HG03565 (cell line): ENCODE results near the gene CHEK1.
"Not testable (repeated sequence)": the region's sequence is repeated elsewhere in the genome, so short reads cannot be mapped to it uniquely, and the experiment has no call there.

Experiments
- ATAC-seq: cut with Tn5 transposase; IDR thresholded peaks from one replicate; pipeline ENCODE4 v1.9.1; 2021; ENCODE audit warnings: mild to moderate bottlenecking, moderate library complexity; ENCODE audit not compliant: unreplicated experiment

The CHEK1 gene

DNA sequence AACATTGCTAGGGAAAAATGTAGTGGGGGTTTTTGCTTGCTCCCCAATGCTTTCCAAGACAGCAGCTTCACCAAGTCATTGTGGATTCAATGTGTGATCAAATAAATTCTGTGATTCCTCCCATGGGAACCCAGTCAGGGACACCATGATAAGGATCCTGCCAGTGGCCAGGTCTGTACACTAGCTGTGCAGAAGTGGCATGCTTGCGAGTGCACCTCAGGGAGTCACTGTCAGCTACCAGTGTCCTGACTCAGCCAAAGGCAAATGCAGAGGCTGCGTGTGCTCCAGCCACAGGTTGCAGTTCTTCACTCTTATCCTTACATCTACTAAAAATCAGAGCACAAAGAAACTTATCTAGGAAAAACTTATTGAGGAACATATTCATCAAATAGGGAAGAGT lies 65.0 kb downstream of the CHEK1 start:
- no peak for ATAC-seq

- no peak for ATAC-seq
Observed at GRCh38 chr11:125692887-125693286, 67.9 kb downstream of the CHEK1 start.

GRCh38 chr11:125694951-125695350 lies 70.0 kb downstream of the CHEK1 start:
- no peak for ATAC-seq

DNA sequence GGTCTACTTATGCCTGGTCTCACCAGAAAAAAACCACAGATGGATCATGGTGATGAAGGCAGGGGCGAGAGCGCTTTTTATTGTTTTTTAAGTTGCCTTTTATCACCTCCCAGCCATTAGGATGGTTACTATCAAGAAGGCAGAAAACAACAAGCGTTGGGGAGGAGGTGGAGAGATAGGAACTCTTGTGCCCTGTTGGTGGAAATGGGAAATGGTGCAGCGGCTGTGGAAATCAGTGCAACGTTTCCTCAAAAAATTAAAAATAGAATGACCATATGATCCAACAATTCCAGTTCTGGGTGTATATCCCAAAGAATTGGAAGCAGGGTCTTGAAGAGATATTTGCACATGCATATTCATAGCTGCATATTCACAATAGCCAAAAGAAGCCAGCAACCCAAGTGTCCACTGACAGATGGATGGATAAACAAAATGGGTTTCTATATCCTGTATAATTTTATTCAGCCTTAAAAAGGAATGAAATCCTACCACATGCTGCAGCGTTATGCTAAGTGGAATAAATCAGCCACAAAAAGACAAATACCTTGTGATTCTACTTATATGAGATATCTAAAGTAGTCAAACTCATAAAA lies 76.2 kb downstream of the CHEK1 start:
- ATAC-seq = no peak

DNA sequence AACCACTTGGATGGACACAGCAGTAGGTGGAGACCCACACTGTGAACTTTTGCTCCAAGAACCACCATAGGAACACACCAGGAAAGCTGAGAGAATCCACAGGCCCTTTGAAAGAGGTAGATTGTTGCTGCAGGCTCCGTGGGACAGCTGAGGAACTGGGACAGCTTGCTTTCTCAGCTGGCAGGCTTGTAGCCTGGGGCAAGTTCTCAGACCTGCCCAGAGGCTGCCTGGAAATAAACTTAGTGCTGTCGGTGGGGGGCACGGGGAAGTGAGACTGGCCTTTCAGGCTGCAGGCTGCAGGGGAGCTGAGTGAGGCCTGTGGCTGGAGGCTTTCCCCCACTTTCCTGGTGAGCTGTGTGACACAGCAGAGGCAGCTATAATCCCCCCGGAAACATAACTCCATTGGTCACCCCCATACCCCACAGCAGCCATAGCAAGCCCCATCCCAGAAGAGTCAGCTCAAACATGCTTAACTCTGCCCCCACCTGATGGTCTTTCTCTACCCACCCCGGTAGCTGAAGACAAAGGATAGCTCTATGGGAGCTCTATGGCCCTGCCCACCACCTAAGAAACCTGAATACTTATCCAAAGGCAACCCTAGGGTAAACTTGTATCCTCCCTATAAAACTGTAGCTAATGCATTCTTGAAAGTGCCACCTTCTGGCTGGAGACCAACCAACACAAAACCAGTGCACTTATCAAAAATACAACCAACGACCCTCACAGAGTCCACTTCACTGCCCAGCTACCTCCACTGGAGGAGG lies 77.1 kb downstream of the CHEK1 start:
- no peak for ATAC-seq

GRCh38 chr11:125704686-125705085 lies 79.7 kb downstream of the CHEK1 start:
- not testable (repeated sequence) for ATAC-seq

DNA sequence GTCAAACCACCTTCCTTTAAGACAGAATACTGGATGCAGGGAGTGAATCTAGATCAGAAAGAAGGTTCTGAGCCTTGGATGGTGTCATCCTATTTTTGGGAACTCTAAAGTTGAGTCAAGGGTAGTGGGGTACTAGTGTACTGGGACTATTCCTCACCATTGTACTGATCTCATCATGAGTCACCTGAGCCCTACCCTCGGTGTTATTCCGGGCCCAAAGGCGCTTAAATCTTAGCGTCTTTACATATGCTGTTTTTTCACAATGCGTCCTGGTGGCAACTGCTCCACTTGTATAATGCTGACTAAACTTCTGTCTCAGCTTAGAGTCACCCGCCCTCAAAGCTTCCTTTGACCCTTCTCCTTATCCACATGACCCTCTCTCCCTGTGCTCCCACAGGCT lies 95.8 kb downstream of the CHEK1 start:
- no peak for ATAC-seq

DNA sequence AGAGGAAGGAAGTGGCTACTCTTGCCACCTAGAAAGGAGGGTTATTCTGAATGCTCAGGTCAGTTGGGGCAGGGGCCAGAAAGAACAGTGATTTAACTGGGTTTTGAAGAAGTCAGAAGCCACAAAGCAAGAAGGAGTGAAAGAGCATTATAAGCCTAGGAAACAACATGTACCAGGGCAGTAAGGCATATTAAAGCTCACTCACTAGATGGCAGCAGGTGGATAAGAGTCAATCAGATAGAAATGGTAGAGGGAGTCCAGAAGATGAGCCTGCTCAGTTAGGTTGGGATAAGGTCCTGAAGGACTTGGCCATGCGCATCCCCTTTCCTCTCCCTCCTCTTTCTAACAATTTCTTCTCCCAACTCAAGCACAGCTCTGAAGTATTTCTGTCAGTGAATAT lies 99.2 kb downstream of the CHEK1 start:
- ATAC-seq = no peak
